ENCODE measurements around the gene ZC3H18. TPM values are rescaled to one million over a fixed set of nuclear protein-coding genes. Genes with fewer than 3 reads are reported as not detected.

ZC3H18 gene
- total RNA-seq, 6 experiments from 2014 or later, result 37.9 to 49.3 (median 42.8) TPM

DNA sequence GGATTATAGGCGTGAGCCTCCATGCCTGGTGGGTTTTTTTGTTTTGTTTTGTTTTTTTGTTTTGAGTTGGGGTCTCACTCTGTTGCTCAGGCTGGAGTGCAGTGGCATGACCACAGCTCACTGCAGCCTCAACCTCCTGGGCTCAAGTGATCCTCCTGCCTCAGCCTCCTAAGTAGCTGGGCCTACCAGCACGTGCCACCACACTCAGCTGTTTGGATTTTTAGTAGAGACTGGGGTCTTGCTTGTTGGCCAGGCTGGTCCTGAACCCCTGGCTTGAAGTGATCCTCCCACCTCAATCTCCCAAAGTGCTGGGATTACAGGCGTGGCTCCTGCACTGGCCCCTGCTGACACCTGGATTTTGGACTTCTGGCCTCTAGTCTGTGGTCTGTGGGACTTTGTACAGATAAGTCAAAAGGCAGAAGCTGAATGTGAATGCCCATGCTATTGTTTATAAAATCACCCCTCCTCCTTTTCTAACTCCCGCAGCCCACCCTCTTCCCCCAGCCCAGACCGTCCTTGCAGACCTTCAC lies 110.4 kb downstream of the ZC3H18 start:
- Mint-ChIP-seq H3K9me3 (no peaks in the 10 kb centered on the region), H3K4me3 (no peak overlapping the region), H3K27ac (no peak overlapping the region), H3K36me3 (ENCODE audit: low read depth) (no peaks in the 10 kb centered on the region), H3K4me1 (ENCODE audit: low read depth) (0 out of 2 replicates have a peak, but pooled peaks cover 16% of the 10 kb centered on the region), H3K27me3 (ENCODE audit: insufficient read depth) (peaks cover 20% of the 10 kb centered on the region)
- no peak for DNase-seq
- TF ChIP-seq, protein P1, sequence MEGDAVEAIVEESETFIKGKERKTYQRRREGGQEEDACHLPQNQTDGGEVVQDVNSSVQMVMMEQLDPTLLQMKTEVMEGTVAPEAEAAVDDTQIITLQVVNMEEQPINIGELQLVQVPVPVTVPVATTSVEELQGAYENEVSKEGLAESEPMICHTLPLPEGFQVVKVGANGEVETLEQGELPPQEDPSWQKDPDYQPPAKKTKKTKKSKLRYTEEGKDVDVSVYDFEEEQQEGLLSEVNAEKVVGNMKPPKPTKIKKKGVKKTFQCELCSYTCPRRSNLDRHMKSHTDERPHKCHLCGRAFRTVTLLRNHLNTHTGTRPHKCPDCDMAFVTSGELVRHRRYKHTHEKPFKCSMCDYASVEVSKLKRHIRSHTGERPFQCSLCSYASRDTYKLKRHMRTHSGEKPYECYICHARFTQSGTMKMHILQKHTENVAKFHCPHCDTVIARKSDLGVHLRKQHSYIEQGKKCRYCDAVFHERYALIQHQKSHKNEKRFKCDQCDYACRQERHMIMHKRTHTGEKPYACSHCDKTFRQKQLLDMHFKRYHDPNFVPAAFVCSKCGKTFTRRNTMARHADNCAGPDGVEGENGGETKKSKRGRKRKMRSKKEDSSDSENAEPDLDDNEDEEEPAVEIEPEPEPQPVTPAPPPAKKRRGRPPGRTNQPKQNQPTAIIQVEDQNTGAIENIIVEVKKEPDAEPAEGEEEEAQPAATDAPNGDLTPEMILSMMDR (IDR thresholded peaks at IDR 0.05), result no peak

DNA sequence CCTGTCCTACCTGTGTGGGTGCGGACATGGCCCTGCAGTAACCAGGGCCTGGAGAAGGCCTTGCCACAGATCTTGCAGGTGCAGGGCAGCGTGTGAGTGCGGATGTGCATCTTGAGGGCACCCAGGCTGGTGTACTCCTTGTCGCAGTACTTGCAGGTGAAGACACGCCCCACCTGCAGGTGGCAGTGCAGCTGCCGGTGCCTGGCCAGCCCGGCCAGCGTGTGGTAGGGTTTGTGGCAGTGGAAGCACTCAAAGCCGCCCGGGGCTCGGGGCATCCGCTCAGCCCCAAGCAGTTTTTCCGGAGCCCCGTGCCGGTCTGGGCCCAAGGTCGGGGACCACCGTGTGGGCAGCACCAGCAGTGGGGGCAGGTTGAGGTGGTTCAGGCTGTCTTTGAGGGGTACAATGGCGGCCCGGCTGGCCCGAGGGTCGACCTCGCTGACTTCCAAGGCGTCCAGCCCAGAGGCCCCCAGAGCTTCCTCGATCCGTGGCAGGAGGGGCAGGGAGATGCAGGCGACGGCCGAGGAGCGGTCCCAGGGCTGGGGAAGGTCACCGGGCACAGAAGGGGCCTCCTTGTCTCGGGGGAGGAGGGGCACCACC lies 111.0 kb downstream of the ZC3H18 start:
- Mint-ChIP-seq H3K4me1 (ENCODE audit: low read depth) (0 out of 2 replicates have a peak, but pooled peaks cover 16% of the 10 kb centered on the region), H3K9me3 (no peaks in the 10 kb centered on the region), H3K27ac (no peak overlapping the region), H3K36me3 (ENCODE audit: low read depth) (no peaks in the 10 kb centered on the region), H3K27me3 (ENCODE audit: insufficient read depth) (peaks cover 20% of the 10 kb centered on the region), H3K4me3 (no peak overlapping the region)
- TF ChIP-seq, protein P1 (IDR thresholded peaks at IDR 0.05), result peak; percentile 62
- DNase-seq, result no peak

Other genes starting within 250 kb of the ZC3H18 start
- gene ZNF469, start 187.4 kb upstream of the ZC3H18 start, total RNA-seq (2021; fragmentation: NEBNext Ultra II Directional; extraction: Animal tissue kit (Norgen Biotek cat#: 25700)), result 10 to 100 TPM in 3 of 6 experiments, 1 to 10 TPM in 3; 9.4 to 17.5 (median 10.1) TPM
- gene ZFPM1, start 117.1 kb upstream of the ZC3H18 start, total RNA-seq (2021; fragmentation: NEBNext Ultra II Directional; extraction: Animal tissue kit (Norgen Biotek cat#: 25700)), result 1 to 10 TPM; 4.5 to 6.4 (median 5.1) TPM
- gene IL17C, start 68.2 kb downstream of the ZC3H18 start, total RNA-seq (2021; fragmentation: NEBNext Ultra II Directional; extraction: Animal tissue kit (Norgen Biotek cat#: 25700)), result not detected
- 100 to 1,000 TPM in 2 of 6 experiments, 10 to 100 TPM in 4; 29.0 to 228 (median 36.9) TPM for gene CYBA, start 80.7 kb downstream of the ZC3H18 start, total RNA-seq (2021; fragmentation: NEBNext Ultra II Directional; extraction: Animal tissue kit (Norgen Biotek cat#: 25700))
- gene MVD, start 92.7 kb downstream of the ZC3H18 start, total RNA-seq (2021; fragmentation: NEBNext Ultra II Directional; extraction: Animal tissue kit (Norgen Biotek cat#: 25700)), result 10 to 100 TPM; 21.1 to 28.0 (median 24.0) TPM
- not detected for gene SNAI3, start 116.1 kb downstream of the ZC3H18 start, total RNA-seq (2021; fragmentation: NEBNext Ultra II Directional; extraction: Animal tissue kit (Norgen Biotek cat#: 25700))
- 10 to 100 TPM; 10.3 to 18.3 (median 13.2) TPM for gene RNF166, start 136.0 kb downstream of the ZC3H18 start, total RNA-seq (2021; fragmentation: NEBNext Ultra II Directional; extraction: Animal tissue kit (Norgen Biotek cat#: 25700))
- 10 to 100 TPM; 26.2 to 37.0 (median 33.2) TPM for gene CTU2, start 136.1 kb downstream of the ZC3H18 start, total RNA-seq (2021; fragmentation: NEBNext Ultra II Directional; extraction: Animal tissue kit (Norgen Biotek cat#: 25700))
- gene PIEZO1, start 214.8 kb downstream of the ZC3H18 start, total RNA-seq (2021; fragmentation: NEBNext Ultra II Directional; extraction: Animal tissue kit (Norgen Biotek cat#: 25700)), result 100 to 1,000 TPM; 238 to 293 (median 264) TPM
- 10 to 100 TPM; 13.3 to 28.2 (median 22.2) TPM for gene CDT1, start 233.4 kb downstream of the ZC3H18 start, total RNA-seq (2021; fragmentation: NEBNext Ultra II Directional; extraction: Animal tissue kit (Norgen Biotek cat#: 25700))
- gene APRT, start 241.5 kb downstream of the ZC3H18 start, total RNA-seq (2021; fragmentation: NEBNext Ultra II Directional; extraction: Animal tissue kit (Norgen Biotek cat#: 25700)), result 100 to 1,000 TPM; 123 to 163 (median 130) TPM